GM18951 (cell line): Measurements from ENCODE around the gene ACOT12.

Experiments used
- POLR2A ChIP-seq: IDR thresholded peaks from 4 replicates; pipeline ENCODE4 v1.6.1; 2011; ENCODE audit warnings: mild to moderate bottlenecking; ENCODE audit not compliant: insufficient read length, insufficient read depth; ENCODE audit errors: extremely low read depth
- in situ Hi-C: fragments of 300-500 bp; cut with MboI; formaldehyde crosslinking; loops from one replicate; pipeline ENCODE4 v1.12.0; 2022; ENCODE audit warnings: low sequenced_read_pairs, mixed read lengths, inconsistent platforms; ENCODE audit not compliant: unreplicated experiment

ACOT12 gene

GRCh38 chr5:81393783-81394718 is at the start of gene ACOT12:
Gene ACOT12, minus strand, starts transcription at chr5:81394134. Its CDS starts 20 bp downstream, at chr5:81394114.
- in situ Hi-C loops = no loop called here

DNA sequence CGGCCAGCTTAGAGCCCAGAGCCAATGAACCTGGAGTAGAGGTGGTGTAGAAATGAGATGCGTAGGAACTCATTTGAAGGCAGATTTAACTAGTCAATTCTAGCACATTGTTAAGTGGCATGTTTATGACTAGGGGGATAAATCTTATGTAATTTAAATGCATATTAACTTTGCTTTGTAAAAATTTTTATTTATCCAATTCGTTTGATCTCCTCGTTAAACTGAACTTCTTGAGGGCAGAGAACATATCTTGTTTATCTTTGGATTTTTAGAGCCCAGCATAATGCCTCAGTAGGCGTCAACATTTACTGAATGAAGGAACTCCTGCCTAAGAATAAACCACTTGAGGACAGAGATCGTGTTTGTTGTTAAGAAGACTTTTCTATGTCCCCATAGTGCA is 41.1 kb upstream of the ACOT12 start:
- TF ChIP-seq POLR2A = no peak
- in situ Hi-C loops = no loop called here

More at GRCh38 chr5:81393783-81394718, at the start of gene ACOT12:
- no peak for TF ChIP-seq POLR2A

DNA sequence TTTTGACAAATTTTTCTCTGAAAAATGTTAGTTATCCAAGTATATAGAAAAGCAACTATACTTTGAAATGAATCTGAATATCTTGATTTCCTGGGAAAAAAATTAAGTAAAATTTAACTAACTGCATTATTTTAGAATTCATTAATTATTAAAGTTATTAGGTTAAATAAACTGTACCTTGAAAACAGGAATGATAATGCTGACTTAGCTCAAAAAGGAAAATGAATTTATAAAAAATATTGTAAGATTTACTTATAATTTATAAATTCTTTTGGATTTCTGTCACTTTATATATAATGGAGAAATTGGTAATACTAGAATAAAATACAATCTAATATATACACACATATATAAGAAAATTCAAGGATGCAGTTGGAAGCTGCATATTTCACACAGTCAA is 36.1 kb upstream of the ACOT12 start:
- in situ Hi-C loops = no loop called here

GRCh38 chr5:81429363-81429762 is 35.4 kb upstream of the ACOT12 start:
- TF ChIP-seq POLR2A = no peak
- in situ Hi-C loops = no loop called here

More for the DNA sequence above, 36.1 kb upstream of the ACOT12 start:
- TF ChIP-seq POLR2A = no peak

- in situ Hi-C loops = no loop called here
- TF ChIP-seq POLR2A = no peak
Observed at GRCh38 chr5:81428861-81429260, 34.9 kb upstream of the ACOT12 start.

GRCh38 chr5:81428446-81428845 is 34.5 kb upstream of the ACOT12 start:
- in situ Hi-C loops = no loop called here
- no peak for TF ChIP-seq POLR2A

DNA sequence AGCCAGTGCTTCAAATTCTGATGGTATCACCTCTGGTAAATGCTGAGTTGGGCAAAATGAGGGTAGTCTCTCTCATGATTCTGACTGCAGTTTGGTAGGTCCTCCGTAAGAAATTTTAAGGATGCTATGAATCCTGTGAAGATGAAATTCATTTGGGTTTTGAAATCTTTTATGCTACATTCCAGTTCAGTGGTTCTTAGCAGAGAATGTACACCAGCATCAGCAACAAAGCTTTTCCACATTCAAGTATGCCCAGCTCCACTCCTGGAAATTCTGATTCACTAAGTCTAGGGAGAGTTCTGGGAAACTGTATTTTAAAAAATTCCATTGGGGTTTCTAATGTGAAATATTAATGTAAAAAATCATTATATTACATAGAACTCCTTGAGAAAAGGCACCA is 33.6 kb upstream of the ACOT12 start:
- in situ Hi-C loops = no loop called here
- TF ChIP-seq POLR2A = no peak

DNA sequence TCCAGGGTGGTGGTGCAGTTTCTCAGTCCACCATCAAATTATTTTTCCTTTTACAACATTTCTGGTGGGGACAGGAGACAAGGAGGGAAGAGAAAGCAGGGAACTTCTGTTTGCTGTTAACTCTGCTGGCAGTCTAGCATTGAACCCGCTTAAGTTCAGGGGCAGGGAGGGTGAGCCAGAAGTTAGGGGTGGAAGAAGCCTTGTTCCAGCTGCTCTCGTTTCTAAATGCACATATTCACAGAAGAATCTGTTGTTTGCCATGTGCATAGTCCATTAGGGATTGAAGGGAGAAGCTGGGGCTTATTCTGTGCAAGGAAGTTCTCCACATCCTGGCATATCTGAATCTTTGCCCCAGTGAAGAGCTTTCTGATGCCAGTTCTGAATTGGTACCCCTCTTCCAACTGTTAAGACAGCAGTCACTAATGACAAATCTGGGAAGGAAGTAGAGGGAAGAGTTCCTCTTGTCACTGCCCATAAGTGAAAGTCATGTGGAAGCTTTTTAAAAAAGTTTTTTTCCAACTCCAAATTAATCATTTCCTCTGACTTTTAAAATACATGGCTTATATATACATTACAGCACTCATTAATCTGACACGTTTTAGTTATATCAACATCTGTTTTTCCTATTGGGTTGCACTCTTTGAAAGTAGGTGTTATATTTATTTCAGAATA is 32.6 kb upstream of the ACOT12 start:
- in situ Hi-C loops = no loop called here
- TF ChIP-seq POLR2A = no peak

DNA sequence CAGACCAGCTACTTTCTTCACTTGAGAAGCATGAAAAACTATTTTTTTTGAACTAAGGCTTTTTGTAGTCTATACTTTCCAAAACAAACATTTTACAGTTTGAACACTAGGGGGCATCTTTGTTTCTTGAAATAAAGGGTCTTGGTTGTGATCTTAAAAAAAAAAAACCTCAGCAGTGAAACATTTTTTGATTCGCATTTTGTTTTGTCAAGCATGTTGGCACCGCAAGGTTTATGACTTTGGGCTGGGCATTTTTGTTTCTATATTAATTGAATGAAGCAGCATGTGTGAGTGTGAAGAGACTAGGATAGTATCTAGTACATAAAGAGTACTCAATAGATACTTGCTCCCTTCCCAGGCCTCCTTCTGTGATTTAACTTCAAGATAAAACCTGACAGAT is 31.6 kb upstream of the ACOT12 start:
- in situ Hi-C loops = no loop called here
- no peak for TF ChIP-seq POLR2A

DNA sequence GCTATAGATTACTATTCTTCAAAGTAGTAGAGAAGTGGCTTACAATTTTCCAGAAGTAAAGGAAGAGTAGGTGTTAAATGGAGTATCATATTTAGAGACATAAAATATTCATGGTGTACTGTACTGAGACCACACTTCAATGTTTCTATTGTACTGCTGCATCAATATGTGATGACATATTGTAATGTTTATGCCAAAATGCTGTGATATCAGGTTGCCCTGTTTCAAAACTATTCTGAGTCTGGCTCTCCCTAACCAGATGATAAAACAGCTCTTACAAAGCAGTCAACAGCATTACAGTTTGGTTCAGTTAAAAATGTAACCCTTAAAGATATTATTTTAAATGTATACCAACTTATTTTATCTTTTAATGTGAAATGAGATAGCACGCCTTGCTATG is 30.8 kb upstream of the ACOT12 start:
- TF ChIP-seq POLR2A = no peak
- in situ Hi-C loops = no loop called here

GRCh38 chr5:81422671-81423070 is 28.7 kb upstream of the ACOT12 start:
- no peak for TF ChIP-seq POLR2A
- in situ Hi-C loops = no loop called here

DNA sequence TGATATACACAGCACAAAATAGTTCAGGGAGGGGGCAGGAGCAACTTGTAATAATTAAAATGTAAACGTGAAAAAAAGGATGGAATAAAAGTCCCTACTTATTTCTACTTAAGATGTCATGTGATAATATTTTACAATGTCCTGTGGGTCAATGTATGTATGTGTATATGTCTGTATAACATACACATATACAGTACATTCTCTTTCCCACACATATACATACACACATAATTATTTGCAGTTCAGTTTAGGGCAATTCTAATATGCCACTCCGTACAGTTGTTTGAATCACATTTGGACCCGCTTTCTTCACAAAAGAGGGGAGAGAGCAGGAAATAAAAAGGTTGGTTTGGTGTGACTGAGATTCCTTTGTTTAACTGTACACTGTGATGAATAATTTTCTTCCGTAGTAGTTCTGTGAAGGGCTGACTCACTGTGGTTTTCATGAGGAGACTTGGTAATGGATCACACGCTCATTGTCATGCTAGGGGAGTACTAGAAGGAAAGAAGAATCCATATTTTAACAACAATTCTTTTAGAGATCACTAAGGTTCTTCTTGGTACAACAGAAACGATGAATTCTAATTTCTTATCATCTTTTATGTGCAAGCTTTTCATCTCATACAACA is 26.2 kb upstream of the ACOT12 start:
- TF ChIP-seq POLR2A = no peak
- in situ Hi-C loops = no loop called here

DNA sequence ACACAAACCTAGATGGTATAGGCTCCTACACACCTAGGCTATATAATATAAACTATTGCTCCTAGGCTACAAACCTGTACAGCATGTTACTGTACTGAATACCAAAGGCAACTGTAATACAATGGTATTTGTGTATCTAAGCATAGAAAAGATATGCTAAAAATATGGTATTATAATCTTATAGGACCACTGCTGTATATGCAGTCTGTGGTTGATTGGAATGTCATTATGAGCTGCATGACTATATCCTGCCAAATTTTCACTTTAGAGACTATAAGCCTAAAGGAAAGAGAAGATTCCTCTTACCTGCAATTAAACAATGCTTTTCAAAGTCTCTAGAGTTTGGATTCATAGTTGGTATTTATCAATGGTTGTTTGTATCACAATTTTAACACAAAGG is 24.7 kb upstream of the ACOT12 start:
- in situ Hi-C loops = no loop called here
- TF ChIP-seq POLR2A = no peak
